ENCODE measurements around the gene ALDH1B1. TPM values are rescaled to one million over a fixed set of nuclear protein-coding genes. Genes with fewer than 3 reads are reported as not detected.

Gene ALDH1B1
- total and polyA plus RNA-seq, 2 of the 13 experiments (the other 11 are each of a cell fraction or from before 2014, with no cell fraction given) = 45.1 to 125 TPM

DNA sequence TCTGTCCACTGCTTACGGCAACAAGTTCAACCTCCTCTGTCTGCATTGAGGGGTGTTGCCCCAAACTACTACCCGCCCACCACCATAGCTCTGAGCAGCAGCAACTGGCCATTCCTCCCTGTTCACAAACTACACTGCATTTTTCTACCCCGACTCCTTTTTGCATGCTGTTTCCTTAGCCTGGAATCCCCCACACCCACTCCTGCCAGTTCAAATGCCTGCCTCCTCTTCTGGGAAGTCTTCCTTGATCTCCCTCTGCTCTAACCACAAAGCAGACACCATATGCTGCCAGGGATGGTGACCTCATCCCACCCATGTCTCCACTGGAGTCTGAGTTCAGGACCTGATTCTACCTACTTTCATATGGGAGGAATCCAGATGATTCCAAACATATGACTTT is 13.3 kb downstream of the ALDH1B1 start:
- no peak overlapping the region for H3K4me2 ChIP-seq (ENCODE audit: low read depth, low read length)
- intact Hi-C loops (cut with micrococcal nuclease; ENCODE audit: unreplicated experiment) = no loop called here
- TF ChIP-seq ZSCAN31 (CRISPR knock-in tag; IDR thresholded peaks at IDR 0.05; ENCODE audit: low read depth) (no peak), CENPX (CRISPR knock-in tag; IDR thresholded peaks at IDR 0.05) (no peak)
- TF ChIP-seq, protein P1, sequence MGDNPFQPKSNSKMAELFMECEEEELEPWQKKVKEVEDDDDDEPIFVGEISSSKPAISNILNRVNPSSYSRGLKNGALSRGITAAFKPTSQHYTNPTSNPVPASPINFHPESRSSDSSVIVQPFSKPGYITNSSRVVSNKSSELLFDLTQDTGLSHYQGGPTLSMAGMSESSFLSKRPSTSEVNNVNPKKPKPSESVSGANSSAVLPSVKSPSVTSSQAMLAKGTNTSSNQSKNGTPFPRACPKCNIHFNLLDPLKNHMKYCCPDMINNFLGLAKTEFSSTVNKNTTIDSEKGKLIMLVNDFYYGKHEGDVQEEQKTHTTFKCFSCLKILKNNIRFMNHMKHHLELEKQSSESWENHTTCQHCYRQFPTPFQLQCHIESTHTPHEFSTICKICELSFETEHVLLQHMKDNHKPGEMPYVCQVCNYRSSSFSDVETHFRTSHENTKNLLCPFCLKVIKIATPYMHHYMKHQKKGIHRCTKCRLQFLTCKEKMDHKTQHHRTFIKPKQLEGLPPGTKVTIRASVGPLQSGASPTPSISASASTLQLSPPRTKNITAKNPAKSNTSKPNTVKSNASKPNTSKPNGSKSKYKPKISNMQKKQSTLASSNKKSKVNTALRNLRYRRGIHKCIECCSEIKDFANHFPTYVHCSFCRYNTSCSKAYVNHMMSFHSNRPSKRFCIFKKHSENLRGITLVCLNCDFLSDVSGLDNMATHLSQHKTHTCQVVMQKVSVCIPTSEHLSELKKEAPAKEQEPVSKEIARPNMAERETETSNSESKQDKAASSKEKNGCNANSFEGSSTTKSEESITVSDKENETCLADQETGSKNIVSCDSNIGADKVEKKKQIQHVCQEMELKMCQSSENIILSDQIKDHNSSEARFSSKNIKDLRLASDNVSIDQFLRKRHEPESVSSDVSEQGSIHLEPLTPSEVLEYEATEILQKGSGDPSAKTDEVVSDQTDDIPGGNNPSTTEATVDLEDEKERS (CRISPR knock-in tag; IDR thresholded peaks at IDR 0.05) = no peak
- TF ChIP-seq, protein P2, sequence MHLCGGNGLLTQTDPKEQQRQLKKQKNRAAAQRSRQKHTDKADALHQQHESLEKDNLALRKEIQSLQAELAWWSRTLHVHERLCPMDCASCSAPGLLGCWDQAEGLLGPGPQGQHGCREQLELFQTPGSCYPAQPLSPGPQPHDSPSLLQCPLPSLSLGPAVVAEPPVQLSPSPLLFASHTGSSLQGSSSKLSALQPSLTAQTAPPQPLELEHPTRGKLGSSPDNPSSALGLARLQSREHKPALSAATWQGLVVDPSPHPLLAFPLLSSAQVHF (CRISPR knock-in tag; IDR thresholded peaks at IDR 0.05) = no peak
- H3K9ac ChIP-seq (ENCODE audit: insufficient read depth, low read depth, low read length) = no peak overlapping the region
- no peak for ATAC-seq
- H3K79me2 ChIP-seq (ENCODE audit: insufficient read depth, low read length) = no peaks in the 10 kb centered on the region
- in situ Hi-C loops (cut with HindIII; ENCODE audit: extremely low pct_ligation_motif_present, low pct_unique_long_range_greater_than_20kb) = no loop called here
- DNase-seq (ENCODE audit: low spot score) = no peak
- no peaks in the 10 kb centered on the region for H3K9me3 ChIP-seq (ENCODE audit: low read length)
- peaks cover 14% of the 10 kb centered on the region for H3K4me1 ChIP-seq (ENCODE audit: insufficient read depth, low read length)
- no TSS peak for BruUV-seq (replicated peaks)
- FAIRE-seq = no peak
- no peak overlapping the region for H2AFZ ChIP-seq (ENCODE audit: low read length)
- WGBS (ENCODE audit: low lambda C conversion rate) = 28% methylated on average over 2 of the region's 3 CpGs
- H3K4me3 ChIP-seq (replicated peaks in 1 of 3; ENCODE audit: insufficient read depth in 1 of 3, low read depth in 2 of 3, low read length in 3 of 3) = no peak overlapping the region
- H3K36me3 ChIP-seq (replicated peaks in 1 of 2; ENCODE audit: control insufficient read depth in 1 of 2, insufficient read depth in 2 of 2, low read length in 2 of 2) = no peaks in the 10 kb centered on the region
- CTCF ChIA-PET (ENCODE audit: low intra/inter-chr PET ratio, low total read pairs) = no interaction called here
- peaks cover 8 to 34% of the 10 kb centered on the region in 2 experiments; a peak in 4 of 5 replicates for H3K27me3 ChIP-seq (ENCODE audit: control insufficient read depth in 1 of 2, insufficient read depth in 2 of 2, low read length in 2 of 2)
- H4K20me1 ChIP-seq (ENCODE audit: insufficient read depth, low read length) = no peaks in the 10 kb centered on the region
- H3K27ac ChIP-seq (ENCODE audit: extremely low read length, insufficient read depth, low read length) = no peak overlapping the region
- POLR2A ChIA-PET = no interaction called here

All from HepG2 (cell line).